GM21447 (cell line): ENCODE data around the gene HERPUD1.
"Not testable (repeated sequence)": the region's sequence is repeated elsewhere in the genome, so short reads cannot be mapped to it uniquely, and the experiment has no call there.

ENCODE experiments used
- ATAC-seq: cut with Tn5 transposase; IDR thresholded peaks from one replicate; pipeline ENCODE4 v1.9.1; 2021; ENCODE audit not compliant: unreplicated experiment

The HERPUD1 gene, protein sequence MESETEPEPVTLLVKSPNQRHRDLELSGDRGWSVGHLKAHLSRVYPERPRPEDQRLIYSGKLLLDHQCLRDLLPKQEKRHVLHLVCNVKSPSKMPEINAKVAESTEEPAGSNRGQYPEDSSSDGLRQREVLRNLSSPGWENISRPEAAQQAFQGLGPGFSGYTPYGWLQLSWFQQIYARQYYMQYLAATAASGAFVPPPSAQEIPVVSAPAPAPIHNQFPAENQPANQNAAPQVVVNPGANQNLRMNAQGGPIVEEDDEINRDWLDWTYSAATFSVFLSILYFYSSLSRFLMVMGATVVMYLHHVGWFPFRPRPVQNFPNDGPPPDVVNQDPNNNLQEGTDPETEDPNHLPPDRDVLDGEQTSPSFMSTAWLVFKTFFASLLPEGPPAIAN

GRCh38 chr16:56931892-56932720, at the start of gene HERPUD1:
Gene HERPUD1 (plus strand): TSS chr16:56932142. CDS start chr16:56932245, 103 bp downstream.
- peak; percentile 75 for ATAC-seq

DNA sequence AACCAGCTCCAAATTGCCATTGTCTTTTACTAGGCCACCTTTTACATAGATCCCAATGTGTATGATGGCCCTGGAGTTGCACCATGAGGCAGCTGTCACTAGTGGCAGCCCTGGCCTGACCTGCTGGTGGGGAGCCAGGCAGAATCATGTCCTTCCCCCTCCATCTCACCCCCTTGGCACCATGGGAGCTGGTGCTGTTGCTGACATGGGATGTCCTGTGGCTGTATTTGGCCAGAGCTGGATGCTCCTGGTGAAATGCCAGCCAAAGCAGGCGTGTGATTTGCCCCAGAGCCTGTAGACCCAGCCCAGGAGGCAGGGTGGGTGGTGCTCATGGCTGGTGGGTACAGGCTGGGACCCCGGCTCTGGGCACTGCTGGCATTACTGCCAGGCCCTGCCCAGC, 48.4 kb upstream of the HERPUD1 start:
- no peak for ATAC-seq

DNA sequence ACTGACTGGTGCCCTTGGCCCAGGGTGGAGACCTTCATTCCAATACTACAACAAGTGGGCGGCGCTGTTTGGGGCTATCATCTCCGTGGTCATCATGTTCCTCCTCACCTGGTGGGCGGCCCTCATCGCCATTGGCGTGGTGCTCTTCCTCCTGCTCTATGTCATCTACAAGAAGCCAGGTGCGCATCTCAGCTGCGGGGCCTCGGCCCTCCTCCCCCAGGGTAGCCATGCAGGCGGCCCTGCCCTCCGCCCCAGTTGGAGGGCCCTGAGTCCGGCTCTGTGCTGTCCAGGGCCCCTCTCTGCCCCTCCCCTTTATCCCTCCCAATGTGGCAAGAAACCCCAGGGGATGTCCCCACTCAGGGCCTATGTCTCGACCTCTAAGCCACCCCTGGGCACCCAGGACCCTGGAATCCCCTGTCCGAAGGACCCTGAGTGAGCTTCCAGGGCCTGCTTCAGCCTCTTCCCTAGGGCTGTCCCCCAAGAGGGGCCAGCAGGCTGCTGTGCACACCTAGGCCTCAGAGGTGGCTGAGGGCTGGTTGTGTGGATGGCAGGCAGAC, 47.8 kb upstream of the HERPUD1 start:
- no peak for ATAC-seq

DNA sequence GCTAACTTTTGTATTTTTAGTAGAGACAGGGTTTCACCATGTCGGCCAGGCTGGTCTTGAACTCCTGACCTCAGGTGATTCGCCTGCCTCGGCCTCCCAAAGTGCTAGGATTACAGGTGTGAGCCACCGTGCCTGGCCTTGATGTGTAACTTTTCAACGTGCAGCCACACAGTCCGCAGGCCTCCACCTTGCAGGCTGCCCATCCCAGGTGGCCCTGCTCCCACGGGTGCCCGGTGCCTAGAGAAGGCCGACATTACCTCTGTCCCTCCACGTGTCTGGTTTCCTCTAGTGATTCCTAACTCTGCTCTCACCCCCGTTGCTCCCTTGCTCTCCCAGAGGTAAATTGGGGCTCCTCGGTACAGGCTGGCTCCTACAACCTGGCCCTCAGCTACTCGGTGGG, 47.0 kb upstream of the HERPUD1 start:
- not testable (repeated sequence) for ATAC-seq

DNA sequence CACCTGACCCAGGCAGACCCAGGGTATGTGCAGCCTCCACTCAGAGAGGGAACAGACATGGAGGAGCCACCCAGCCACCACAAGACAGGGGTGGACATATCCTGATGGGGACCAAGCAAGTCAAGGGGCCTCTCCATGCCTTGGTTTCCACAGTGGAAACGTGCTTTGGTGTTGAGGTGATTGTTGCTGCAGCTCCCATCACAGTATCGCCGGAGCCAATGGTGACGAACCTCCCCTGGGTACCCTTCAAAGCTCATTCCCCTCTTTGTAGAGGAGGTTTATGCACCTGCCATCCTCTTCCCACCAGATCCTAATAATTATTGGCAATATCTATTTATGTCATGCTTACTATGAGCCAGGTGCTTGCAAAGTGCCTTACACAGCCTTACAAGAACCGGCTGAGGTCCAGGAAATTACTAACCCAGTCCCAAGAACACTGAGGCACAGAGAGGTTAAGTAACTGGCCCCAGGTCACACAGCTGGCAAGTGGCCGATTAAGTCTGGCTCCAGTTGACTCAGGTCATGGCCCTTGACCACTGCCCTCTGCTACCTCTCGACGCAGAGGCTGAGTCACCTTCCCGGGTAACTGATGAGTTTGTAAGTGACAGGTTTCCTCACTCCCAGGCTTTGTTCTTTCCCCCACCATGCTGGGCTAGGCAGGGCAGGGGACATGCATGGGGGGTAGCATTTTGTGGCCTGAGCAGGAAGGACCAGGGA, 46.3 kb upstream of the HERPUD1 start:
- no peak for ATAC-seq

DNA sequence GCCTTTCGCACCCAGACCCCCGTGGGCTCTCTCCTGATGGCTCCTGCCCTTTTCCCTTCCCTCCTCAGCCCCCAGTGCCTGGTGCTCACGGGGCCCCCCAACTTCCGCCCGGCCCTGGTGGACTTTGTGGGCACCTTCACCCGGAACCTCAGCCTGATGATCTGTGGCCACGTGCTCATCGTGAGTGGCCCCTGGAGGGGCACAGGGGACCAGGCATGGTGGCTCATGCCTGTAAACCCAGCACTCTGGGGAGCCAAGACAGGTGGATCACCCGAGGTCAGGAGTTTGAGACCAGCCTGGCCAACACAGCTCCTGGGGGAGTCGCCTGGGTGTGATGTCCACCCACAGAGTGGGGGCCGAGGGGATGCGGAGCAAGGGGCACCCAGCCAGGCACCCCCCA, 45.6 kb upstream of the HERPUD1 start:
- ATAC-seq = no peak

DNA sequence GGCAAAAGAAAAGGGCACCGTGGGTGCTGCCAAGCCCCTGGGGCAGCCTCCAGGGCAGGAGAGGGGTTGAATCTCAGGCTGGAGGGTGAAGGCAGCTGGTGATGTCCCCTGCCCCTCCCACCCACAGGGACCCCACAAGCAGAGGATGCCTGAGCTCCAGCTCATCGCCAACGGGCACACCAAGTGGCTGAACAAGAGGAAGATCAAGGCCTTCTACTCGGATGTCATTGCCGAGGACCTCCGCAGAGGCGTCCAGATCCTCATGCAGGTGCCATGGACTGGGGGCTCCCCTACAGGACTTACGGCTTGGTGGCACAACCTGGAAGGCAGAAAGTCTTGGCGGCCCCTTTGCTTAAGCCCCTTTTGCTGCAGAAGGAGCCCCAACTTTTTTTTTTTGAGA, 45.1 kb upstream of the HERPUD1 start:
- ATAC-seq = no peak

- no peak for ATAC-seq
Measured at GRCh38 chr16:56888806-56889205, 43.1 kb upstream of the HERPUD1 start.

DNA sequence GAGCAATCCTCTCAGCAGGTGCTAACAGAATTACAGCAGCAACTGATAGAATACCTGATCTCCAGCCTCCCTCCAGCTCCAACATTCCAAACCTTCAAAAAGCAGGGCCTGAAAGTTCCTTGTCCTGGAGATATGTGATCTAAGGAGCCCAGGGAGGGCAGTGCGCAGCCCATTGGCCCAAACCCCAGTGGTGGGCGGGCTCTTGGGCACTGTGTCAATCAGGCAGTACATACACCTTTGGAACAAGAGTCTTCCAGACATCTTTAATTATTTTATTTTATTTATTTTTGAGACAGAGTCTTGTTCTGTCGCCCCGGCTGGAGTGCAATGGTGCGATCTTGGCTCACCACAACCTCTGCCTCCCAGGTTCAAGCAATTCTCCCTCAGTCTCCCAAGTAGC, 42.7 kb upstream of the HERPUD1 start:
- ATAC-seq = no peak

- ATAC-seq = no peak
Measured at GRCh38 chr16:56891685-56892084, 40.3 kb upstream of the HERPUD1 start.

GRCh38 chr16:56892705-56893104, 39.2 kb upstream of the HERPUD1 start:
- ATAC-seq = no peak

- ATAC-seq = no peak
Measured at GRCh38 chr16:56894331-56894917, 37.5 kb upstream of the HERPUD1 start.

- ATAC-seq = no peak
Measured at GRCh38 chr16:56895813-56896212, 36.1 kb upstream of the HERPUD1 start.

- ATAC-seq = no peak
Measured at GRCh38 chr16:56896244-56896643, 35.7 kb upstream of the HERPUD1 start.

- no peak for ATAC-seq
Measured at GRCh38 chr16:56897026-56897799, 34.7 kb upstream of the HERPUD1 start.

GRCh38 chr16:56898847-56899246, 33.1 kb upstream of the HERPUD1 start:
- peak; percentile 84 for ATAC-seq

DNA sequence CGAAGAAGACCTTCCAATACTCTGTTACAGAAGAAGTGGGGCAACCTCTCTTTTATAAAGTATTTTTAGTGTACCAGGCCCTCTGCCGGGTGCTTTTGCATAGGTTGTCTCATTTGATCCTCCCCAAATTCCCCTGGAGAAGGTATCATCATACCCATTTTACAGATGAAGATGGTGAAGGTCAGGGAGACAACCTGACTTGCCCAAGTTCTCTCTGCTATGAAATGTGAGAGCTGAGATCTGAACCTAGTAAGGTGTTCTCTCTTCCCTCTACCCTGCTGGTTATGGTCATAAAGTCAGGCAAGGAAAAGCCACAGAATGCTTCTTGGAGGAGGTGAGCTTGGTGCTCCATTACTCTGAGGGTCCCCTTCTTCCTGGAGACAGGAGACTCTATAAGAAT, 28.1 kb upstream of the HERPUD1 start:
- ATAC-seq = no peak

DNA sequence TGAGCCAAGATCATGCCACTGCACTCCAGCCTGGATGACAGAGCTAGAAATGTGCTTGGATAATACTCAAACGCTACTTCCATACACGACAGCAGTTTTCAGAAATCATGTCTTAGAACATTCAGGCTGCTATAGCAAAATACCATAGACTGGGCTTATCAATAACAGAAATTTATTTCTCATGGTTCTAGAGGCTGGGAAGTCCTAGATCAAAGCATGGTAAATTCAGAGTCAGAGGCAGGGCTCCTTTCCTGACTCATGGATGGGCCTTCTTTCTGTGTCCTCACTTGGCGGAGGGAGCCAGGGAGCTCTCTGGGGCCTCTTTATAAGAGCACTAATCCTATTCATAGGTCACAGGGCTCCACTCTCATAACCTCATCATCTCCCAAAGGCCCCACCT, 24.5 kb upstream of the HERPUD1 start:
- no peak for ATAC-seq

GRCh38 chr16:56909527-56909979, 22.4 kb upstream of the HERPUD1 start:
- ATAC-seq = no peak

DNA sequence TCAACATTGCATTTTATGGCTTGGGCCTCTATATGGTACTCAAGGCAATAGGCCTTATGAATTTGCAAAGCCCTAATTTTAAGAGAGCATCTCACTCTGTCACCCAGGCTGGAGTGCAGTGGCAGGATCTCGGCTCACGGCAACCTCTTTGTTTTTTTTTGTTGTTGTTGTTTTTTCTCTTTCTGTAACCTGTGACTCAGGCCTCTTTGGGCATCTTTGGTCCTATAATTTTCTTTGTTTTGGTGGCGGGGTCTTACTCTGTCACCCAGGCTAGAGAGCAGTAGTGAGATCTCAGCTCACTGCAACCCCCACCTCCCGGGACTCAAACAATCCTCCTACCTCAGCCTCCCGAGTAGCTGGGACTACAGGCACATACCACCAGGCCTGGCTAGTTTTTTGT, 21.8 kb upstream of the HERPUD1 start:
- ATAC-seq = no peak
